Cerebellar cortex (tissue), 1 donor: ENCODE data around the gene HSFX3.
"Not testable (repeated sequence)": the region's sequence is repeated elsewhere in the genome, so short reads cannot be mapped to it uniquely, and the experiment has no call there.

ENCODE experiments used
- DNase-seq: peaks from one replicate; pipeline ENCODE4 v3.0.0-alpha.2; 2015; ENCODE audit warnings: low spot score

The HSFX3 gene

GRCh38 chrX:149517308-149517707 is 32.4 kb downstream of the HSFX3 start:
- DNase-seq: no peak

GRCh38 chrX:149516604-149517003 is 33.1 kb downstream of the HSFX3 start:
- no peak for DNase-seq

GRCh38 chrX:149515954-149516602 is 33.6 kb downstream of the HSFX3 start:
- no peak for DNase-seq

GRCh38 chrX:149513825-149514428 is 35.8 kb downstream of the HSFX3 start:
- DNase-seq: no peak

GRCh38 chrX:149512225-149512885 is 37.4 kb downstream of the HSFX3 start:
- DNase-seq: peak; percentile 50

GRCh38 chrX:149511081-149511480 is 38.6 kb downstream of the HSFX3 start:
- DNase-seq: no peak

- DNase-seq: no peak
Observed at GRCh38 chrX:149510386-149510785, 39.3 kb downstream of the HSFX3 start.

- DNase-seq: no peak
Observed at GRCh38 chrX:149508467-149508866, 41.3 kb downstream of the HSFX3 start.

GRCh38 chrX:149506349-149506748 is 43.4 kb downstream of the HSFX3 start:
- no peak for DNase-seq

- no peak for DNase-seq
Observed at GRCh38 chrX:149505671-149506070, 44.1 kb downstream of the HSFX3 start.

GRCh38 chrX:149504915-149505651 is 44.6 kb downstream of the HSFX3 start, which contains the start of gene IDS:
Gene IDS (minus strand): TSS chrX:149505306. CDS start chrX:149505137, 169 bp downstream.
- peak; percentile 90 for DNase-seq

- DNase-seq: peak; percentile 40
Observed at GRCh38 chrX:149504226-149504914, 45.4 kb downstream of the HSFX3 start.

- DNase-seq: peak; percentile 26
Observed at GRCh38 chrX:149503446-149503845, 46.3 kb downstream of the HSFX3 start.

GRCh38 chrX:149502923-149503322 is 46.8 kb downstream of the HSFX3 start:
- DNase-seq: not testable (repeated sequence)

GRCh38 chrX:149499766-149500165 is 50.0 kb downstream of the HSFX3 start:
- DNase-seq: no peak

GRCh38 chrX:149498767-149499166 is 51.0 kb downstream of the HSFX3 start:
- DNase-seq: no peak
